MM.1S (cell line): ENCODE measurements around the gene CCDC192.

ENCODE experiments used
- CTCF ChIP-seq: fragments of 300-600 bp; sonication (generic); IDR thresholded peaks from 2 replicates; pipeline ENCODE4 v1.5.1; 2016; ENCODE audit warnings: antibody characterized with exemption, low read length, mixed read lengths
- EZH2 ChIP-seq: fragments of 300-600 bp; sonication (generic); optimal IDR thresholded peaks from 2 replicates; pipeline ENCODE3; 2017; ENCODE audit warnings: low read depth, mild to moderate bottlenecking, antibody characterized with exemption, low read length, mixed read lengths

- TF ChIP-seq CTCF (peak; percentile 47), EZH2 (no peak)
These were observed 175.1 kb downstream of the CCDC192 start for GRCh38 chr5:127878174-127878750.
